Embryonic facial prominence (tissue), 1 donor: ENCODE measurements around the gene IER2.
"Not testable (repeated sequence)": the region's sequence is repeated elsewhere in the genome, so short reads cannot be mapped to it uniquely, and the experiment has no call there.

Experiments used
- DNase-seq: peaks from one replicate; pipeline ENCODE4 v3.0.0-alpha.2; 2016; ENCODE audit errors: extremely low spot score

The IER2 gene

DNA sequence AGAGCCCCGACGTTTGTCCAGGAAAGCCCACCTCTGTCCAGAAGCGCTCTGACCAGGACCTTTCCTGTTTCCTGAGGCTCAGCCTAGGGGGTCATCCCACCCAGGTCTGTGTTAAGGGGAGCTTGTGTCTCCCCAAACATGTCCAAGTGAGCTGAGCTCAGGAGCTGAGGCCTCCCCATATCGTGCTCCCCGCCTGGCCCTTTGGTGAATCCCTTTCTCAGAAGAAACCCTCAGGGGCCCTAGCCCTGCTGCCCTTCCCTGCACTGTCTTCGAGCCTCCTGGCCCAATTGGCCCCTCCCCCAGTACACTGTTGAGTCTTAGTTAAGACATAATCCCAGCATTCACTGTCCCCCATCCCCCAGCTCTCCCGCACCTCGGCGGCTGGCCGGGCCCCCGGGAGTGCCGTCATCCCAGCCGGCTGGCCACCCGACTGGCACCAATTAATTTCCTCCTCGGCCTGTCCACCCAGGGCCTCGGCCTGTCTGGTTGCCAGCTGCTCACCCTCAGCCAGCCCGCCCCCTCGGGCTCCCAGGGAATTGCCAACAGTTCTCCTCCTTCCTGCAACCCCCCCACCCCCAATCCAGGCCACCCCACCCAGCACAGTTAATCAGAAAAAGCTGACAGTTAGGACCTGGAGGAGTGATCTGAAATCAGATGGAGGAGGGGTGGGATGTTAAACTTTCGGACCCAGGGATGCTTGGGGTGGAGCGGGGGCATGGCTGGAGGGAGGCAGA, 13.6 kb downstream of the IER2 start:
- DNase-seq = no peak

DNA sequence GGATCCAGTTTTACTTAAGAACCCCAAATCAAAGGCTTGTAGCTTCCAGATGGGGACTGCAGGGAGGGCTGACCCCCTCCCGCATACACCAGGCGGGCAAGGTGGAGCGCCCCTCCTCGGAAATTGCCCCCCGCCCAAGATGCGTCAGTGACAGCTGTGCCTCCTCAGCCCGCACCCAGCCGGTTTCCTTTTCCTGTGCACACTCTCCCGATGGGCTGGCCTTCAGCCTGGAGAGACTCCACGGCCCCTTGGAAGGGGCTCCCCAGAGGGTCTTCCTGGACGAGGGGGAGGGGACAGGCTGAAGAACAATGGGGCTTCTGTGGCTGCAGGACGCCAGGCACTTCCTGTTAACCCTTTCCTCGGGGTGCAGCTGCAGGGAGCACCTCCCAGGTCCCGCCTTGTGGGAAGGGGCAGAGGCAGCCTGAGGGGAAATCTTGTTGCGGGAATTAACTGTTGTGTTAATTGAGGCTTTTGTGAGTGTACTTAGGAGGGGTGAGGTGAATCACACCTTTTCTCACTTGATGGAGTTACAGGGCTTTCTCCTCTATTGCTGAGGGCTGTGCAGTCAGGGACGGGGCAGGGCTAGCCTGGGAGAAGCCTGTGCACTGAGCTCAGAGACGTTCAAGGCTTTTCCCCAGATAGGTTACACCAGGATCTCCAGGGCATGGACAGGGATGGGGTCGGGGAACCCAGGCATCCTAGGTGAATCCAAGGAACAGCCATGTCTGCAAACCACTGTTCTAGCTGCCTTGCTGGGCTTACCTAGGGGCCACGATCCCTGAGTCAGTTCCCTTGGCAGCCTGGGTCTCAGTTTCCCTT, 14.3 kb downstream of the IER2 start:
- peak; percentile 70 for DNase-seq

DNA sequence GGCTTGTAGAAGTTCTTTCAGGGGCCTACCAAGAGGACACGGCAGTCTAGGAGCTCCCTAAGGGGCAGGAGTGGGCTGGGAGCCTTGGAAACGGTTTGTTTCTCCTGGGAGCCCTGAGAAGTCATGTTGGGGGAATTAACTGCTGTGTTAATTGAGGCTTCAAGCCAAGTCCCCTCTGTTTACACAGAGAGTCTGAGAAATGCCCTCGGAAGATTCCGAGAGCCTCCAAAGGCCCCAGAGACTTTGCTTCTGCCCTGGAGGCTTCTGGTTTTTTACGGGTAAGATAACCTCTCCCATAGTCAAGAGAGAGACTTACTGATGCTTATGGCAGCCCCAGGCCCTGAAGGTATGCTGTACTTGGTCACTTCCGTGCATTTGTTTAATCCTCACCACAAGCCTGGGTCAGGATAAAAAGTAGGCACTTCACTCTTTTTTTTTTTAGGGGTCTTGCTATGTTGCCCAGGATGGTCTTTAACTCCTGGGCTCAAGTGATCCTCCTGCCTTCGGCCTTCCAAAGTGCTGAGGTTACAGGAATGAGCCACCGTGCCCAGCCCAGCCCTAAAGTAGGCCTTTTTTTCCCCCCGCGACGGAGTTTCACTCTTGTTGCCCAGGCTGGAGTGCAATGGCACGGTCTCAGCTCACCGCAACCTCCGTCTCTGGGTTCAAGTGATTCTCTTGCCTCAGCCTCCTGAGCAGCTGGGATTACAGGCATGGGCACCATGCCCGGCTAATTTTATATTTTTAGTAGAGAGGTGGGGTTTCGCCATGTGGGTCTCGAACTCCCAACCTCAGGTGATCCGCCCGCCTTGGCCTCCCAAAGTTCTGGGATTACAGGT, 15.2 kb downstream of the IER2 start:
- DNase-seq = no peak

DNA sequence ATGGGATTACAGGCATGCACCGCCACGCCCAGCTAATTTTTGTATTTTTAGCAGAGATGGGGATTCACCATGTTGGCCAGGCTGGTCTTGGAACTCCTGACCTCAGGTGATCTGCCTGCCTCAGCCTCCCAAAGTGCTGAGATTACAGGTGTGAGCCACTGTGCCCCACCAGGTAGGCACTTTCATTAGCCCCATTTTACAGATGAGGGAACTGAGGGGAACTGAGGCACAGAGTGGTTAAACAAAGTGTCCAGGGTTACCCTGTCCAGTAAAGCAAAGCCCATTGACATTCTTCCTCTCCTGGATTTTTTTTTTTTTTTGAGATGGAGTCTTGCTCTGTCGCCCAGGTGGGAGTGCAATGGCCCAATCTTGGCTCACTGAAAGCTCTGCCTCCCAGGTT, 15.9 kb downstream of the IER2 start:
- not testable (repeated sequence) for DNase-seq

DNA sequence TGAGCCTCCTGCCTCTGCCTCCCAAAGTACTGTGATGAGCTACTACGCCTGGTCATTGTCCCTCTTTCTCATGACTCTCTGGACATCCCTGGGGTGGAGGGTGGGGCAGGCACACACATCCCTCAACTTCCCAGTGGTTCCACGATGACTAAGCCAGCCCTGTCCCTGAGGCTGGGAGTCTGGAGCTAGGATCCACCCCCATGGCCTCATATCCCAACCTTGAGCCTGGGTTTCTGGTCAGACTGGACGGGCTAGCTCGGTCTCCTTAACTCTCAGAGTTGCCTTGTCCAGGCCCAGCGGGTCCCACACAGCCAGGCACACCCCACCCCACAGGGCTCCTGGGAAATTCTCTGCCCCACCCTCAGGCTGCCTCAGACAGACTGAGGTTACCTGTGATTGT, 19.6 kb downstream of the IER2 start:
- no peak for DNase-seq

DNA sequence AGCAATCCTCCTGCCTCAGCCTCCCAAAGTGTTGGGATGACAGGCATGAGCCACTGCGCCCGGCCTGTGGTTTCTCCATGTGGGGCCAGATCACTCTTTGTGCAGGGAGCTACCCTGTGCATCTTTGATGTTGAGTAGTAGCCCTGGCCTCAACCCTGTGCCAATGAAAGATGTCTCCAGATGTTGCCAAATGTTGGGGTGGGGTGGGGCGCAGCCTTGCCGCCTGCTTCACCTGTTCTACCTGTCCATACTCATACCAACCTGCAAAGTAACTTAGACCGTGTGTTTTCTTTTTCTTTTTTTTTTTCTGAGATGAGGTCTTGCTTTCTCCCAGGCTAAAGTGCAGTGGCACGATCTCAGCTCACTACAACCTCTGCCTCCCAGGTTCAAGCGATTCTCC, 20.9 kb downstream of the IER2 start:
- no peak for DNase-seq

DNA sequence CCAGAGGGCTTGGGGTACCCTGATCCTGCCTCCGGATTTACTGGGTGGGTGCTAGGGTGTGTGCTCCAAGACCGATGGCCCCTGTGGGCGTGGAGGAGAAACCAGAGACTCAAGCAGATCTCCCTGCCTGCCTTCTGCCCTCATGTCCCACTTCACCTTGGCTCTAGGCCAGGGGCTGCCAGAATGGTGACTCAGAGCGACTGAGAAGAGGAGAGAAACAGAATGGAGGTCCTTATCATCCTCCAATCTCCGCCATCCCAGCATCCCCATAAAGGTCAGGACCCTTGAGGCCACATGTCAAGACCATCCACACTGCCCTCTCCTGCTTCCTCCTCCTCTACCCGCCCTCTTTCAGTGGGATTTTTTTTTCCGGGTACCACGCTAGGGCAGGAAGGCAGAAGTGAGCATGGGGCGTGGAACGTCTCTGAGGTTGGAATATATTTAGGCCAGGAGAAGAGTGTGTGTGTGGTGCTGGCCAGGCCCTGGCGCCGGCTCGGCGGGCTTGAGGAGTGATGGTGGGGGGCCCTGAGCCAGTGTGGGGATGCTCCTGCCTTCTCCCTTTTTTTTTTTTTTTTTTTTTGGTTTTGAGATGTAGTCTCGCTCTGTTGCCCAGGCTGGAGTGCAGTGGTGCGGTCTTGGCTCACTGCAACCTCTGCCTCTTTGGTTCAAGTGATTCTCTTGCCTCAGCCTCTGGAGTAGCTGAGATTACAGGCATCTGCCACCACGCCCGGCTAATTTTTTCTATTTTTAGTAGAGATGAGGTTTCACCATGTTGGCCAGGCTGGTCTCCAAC, 22.3 kb downstream of the IER2 start:
- no peak for DNase-seq

DNA sequence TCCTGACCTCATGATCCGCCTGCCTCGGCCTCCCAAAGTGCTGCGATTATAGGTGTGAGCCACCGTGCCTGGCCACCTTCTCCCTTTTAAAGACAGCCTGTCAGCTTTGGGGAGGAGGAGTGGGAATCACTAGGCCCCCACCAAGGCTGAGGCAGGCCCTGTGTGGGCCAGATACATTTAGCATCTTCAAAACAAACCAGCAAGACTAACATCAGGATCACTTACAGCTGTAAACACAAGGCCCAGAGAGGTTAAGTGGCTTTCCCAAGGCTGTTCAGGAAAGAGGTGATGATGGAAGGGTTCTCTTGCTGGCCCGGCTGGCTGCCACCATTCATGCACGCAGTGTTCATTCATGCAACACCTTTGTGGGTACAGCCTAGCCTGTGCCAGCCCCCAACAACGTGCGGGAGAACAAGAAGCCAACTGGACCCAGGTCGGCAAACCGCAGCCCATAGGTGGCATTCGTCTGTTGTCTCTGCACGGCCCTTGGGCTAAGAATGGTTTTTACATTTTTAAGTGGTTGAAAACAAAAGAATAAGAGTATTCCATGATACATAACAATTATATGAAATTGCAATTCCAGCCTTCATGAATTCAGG, 23.0 kb downstream of the IER2 start:
- DNase-seq = no peak

DNA sequence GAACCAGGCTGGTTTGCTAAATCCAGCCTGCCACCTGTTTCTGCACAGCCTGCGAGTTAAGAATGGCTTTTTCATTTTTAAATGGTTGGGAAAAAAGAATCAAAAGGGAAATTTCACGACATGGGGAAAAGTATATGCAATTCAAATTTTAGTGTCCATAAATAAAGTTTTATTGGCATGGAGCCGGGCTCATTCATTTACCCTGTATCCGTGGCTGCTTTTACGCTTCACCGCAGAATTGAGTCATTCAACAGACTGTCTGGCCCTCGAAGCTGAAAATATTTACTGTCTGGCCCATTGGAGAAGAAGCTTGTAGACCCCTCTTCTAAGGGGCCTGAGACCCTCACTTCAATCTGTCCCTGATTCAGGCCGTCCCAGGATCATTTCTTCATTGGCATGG, 26.1 kb downstream of the IER2 start:
- no peak for DNase-seq

DNA sequence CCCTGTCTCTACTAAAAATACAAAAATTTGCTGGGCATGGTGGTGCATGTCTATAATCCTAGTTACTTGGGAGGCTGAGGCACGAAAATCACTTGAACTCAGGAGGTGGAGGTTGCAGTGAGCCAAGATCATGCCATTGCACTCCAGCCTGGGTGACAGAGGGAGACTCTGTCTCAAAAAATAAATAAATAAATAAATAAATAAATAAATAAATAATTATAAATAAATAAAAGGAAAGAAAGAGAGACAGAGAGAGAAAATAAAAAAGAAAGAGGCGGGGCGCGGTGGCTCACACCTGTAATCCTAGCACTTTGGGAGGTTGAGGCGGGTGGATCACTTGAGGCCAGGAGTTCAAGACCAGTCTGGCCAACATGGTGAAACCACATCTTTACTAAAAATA, 27.4 kb downstream of the IER2 start:
- DNase-seq = not testable (repeated sequence)

DNA sequence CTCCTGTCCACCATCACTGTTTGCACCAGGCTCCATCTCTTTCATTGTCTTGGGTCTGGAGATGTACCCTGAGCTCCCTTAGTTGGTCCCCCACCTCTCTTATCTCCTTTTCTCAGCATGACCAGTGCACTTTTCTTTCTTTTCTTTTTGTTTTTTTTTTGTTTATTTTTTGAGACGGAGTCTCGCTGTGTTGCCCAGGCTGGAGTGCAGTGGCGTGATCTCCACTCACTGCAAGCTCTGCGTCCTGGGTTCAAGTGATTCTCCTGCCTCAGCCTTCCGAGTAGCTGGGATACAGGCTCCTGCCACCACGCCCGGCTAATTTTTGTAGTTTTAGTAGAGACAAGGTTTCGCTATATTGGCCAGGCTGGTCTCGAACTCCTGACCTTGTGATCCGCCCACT, 28.1 kb downstream of the IER2 start:
- DNase-seq = not testable (repeated sequence)

DNA sequence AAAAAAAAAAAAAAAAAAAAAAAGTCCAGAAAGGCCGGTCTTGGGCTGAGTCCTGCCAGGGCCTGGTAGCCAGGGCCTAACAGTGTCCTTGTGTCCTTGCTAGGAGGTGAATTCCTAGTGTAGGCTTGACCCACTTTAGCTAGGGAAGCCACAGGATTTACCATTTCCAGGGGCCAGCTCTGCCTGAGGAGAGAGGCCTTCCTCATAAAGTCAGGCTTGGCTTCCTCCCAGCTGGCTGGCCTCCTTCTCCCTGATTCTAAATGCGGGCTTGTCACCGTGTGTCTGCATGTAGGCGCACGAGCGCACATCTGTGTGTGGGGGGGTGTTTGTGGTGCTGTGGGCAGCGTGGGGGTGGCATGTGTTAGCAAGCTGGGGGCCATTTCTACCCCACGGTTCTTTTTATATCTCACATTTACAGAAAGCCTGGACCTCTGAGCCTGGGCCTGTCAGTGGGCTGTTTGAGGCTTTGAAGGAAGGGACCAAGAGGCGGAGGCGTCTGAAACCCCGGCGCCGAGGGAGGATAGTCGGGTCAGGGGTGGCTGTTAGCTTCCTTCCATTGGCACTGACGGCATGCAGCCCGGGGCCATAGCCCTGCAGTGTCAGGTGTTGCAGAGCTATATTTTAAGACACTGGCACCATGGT, 31.7 kb downstream of the IER2 start:
- DNase-seq = no peak

DNA sequence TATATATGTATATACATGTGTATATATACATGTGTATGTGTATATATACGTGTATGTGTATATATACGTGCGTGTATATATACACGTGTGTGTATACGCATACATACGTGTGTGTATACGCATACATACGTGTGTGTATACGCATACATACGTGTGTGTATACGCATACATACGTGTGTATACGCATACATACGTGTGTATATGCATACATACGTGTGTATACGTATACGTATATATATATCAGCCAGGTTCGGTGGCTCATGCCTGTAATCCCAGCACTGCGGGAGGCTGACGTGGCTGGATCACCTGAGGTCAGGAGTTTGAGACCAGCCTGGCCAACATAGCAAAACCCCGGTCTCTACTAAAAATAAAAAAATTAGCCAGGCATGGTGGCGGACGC, 34.7 kb downstream of the IER2 start:
- DNase-seq = not testable (repeated sequence)

DNA sequence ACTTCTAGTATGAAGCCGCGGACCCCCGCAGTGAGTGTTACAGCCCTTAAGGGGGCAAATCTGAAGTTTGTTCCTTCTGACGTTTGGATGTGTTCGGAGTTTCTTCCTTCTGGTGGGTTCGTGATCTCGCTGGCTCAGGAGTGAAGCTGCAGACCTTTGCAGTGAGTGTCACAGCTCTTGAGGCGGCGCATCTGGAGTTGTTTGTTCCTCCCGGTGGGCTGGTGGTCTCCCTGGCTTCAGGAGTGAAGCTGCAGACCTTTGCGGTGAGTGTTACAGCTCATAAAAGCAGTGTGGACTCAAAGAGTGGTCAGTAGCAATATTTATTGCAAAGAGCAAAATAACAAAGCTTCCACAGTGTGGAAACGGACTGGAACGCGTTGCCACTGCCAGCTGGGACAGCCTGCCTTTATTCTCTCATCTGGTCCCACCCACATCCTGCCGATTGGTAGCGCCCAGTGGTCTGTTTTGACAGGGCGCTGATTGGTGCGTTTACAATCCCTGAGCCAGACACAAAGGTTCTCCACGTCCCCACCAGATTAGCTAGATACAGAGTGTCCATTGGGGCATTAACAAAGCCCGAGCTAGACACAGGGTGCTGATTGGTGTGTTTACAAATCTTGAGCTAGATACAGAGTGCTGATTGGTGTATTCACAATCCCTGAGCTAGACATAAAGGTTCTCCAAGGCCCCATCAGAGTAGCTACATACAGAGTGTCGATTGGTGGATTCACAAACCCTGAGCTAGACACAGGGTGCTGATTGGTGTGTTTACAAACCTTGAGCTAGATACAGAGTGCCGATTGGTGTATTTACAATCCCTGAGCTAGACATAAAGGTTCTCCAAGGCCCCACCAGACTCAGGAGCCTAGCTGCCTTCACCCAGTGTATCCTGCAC, 35.8 kb downstream of the IER2 start:
- DNase-seq = not testable (repeated sequence)

DNA sequence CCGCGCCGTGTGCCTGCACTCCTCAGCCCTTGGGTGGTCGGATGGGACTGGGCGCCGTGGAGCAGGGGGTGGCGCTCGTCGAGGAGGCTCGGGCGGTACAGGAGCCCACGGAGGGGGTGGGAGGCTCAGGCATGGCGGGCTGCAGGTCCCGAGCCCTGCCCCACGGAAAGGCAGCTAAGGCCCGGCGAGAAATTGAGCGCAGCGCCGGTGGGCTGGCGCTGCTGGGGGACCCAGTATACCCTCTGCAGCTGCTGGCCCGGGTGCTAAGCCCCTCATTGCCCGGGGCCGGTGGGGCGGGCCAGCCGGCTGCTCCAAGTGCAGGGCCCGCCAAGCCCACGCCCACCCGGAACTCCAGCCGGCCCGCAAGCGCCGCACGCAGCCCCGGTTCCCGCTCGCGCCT, 36.5 kb downstream of the IER2 start:
- DNase-seq = not testable (repeated sequence)

DNA sequence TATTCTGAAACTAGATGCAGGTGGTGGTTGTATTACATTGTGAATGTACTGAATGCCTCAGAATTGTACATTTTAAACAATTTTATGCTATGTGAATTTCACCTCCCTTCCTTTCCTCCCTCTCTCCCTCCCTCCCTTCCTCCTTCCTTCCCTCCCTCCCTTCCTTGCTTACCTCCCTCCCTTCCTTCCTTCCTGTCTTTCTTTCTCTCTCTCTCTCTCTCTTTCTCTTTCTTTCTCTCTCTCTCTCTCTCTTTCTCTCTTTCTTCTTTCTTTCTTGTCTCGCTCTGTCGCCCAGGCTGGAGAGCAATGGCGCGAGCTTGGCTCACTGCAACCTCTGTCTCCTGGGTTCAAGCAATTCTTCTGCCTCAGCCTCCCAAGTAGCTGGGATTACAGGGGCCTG, 37.2 kb downstream of the IER2 start:
- no peak for DNase-seq

DNA sequence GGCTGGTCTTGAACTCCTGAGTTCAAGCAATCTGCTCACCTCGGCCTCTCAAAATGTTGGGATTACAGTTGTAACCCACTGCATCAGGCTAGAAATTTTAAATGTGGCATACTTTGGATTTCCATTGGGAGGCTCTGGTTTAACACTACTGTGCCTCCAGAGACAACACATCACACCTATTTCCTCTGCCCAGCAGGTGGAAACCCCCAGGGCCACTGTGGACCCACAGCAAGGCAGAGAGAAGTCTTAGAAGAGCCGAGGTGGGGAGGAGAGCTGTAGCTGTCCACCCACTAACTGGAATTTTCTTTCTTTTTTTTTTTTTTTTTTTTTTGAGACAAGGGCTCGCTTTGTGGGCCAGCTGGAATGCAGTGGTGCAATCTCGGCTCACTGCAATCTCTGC, 39.4 kb downstream of the IER2 start:
- no peak for DNase-seq

DNA sequence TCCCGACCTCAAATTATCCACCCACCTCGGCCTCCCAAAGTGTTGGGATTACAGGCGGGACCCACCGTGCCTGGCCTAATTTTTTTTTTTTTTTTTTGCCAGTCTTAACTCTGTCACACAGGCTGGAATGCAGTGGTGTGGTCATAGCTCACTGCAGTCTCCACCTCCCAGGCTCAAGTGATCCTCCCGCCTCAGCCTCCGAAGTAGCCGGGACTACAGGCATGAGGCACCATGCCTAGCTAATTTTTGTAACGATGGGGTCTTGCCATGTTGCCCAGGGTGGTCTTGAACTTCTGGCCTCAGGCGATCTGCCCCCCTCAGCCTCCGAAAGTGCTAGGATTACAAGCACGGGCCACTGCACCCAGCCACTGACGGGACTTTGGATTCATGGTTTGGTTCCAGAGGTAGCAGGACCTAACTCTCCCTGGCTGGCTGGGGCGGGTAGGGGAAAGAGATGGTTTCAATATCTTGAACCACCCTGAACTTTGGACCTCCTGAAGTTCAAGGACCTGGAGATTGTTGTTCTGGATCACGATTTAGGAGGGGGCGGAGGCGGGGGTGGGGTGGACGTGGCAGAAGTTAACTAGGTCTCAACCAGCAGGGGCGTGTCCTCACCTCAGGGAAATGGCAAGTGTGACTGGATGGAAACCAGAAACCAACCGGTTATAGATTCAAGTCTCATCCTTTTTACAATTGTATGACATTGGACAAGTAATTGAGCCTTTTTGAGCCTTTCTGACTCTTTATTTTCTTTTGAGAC, 40.8 kb downstream of the IER2 start:
- no peak for DNase-seq

DNA sequence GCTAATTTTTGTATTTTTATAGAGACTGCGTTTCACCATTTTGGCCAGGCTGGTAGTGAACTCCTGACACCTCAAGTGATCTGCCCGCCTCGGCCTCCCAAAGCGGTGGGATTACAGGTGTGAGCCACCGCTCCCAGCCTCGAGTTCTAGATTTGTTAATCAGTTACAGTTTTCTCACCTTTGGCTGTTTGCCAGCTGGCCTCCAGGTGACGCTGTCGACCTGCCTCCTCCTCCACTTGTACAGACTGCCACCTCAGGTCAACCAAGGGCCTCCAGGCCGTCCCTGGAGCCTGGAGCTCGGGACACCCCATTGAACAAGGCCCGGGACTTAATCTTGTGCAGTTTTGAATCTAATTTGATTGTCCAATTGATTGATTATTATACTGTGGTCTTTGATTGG, 45.5 kb downstream of the IER2 start:
- DNase-seq = no peak
